HepG2 (cell line): ENCODE results near the gene RGS6.

Source experiments
- ATF3 ChIP-seq: sonication (generic); formaldehyde crosslinking; IDR thresholded peaks from 2 replicates; pipeline ENCODE4 v1.4.0; 2020; ENCODE audit warnings: missing genetic modification reagents
- BATF2 ChIP-seq: sonication (generic); formaldehyde crosslinking; IDR thresholded peaks from 2 replicates; pipeline ENCODE4 v1.8.0; 2022; ENCODE audit warnings: mild to moderate bottlenecking, missing genetic modification reagents, moderate library complexity
- EZH2 ChIP-seq: conservative IDR thresholded peaks from 2 replicates; pipeline ENCODE4 v1.6.1; 2012; ENCODE audit warnings: mild to moderate bottlenecking, low read depth, low read length, moderate library complexity
- HMGA1 ChIP-seq: sonication (generic); formaldehyde crosslinking; conservative IDR thresholded peaks from 2 replicates; pipeline ENCODE4 v1.4.0; 2020; ENCODE audit warnings: missing genetic modification reagents
- HNRNPH1 ChIP-seq: fragments of 200-400 bp; formaldehyde crosslinking; optimal IDR thresholded peaks from 2 replicates; pipeline ENCODE3; 2017; ENCODE audit warnings: mild to moderate bottlenecking, low read depth, low read length
- MYC ChIP-seq: sonication (generic); formaldehyde crosslinking; IDR thresholded peaks from 2 replicates; pipeline ENCODE4 v1.9.0; 2021; ENCODE audit warnings: missing genetic modification reagents, borderline replicate concordance
- REST ChIP-seq, 2 experiments: IDR thresholded peaks; 2 replicates each; pipeline ENCODE4 v1.6.1; 2011 to 2012; ENCODE audit warnings: low read length in 2 of 2, borderline replicate concordance in 1 of 2, low read depth in 1 of 2, mild to moderate bottlenecking in 1 of 2, moderate library complexity in 1 of 2
- TAF1 ChIP-seq: sonication (generic); formaldehyde crosslinking; IDR thresholded peaks from 2 replicates; pipeline ENCODE4 v1.4.0; 2020; ENCODE audit warnings: missing genetic modification reagents
- ZBTB33 ChIP-seq: sonication (generic); formaldehyde crosslinking; IDR thresholded peaks from 2 replicates; pipeline ENCODE4 v1.4.0; 2020; ENCODE audit warnings: missing genetic modification reagents
- ZNF512 ChIP-seq: sonication (generic); formaldehyde crosslinking; IDR thresholded peaks from 2 replicates; pipeline ENCODE4 v1.4.0; 2020; ENCODE audit warnings: mild to moderate bottlenecking, missing genetic modification reagents
- ZNF558 ChIP-seq: sonication (generic); formaldehyde crosslinking; IDR thresholded peaks from 2 replicates; pipeline ENCODE4 v1.9.0; 2022; ENCODE audit warnings: mild to moderate bottlenecking, missing genetic modification reagents, borderline replicate concordance
- ZNF724P ChIP-seq: sonication (generic); formaldehyde crosslinking; IDR thresholded peaks from 2 replicates; pipeline ENCODE4 v1.8.0; 2022; ENCODE audit warnings: missing genetic modification reagents, borderline replicate concordance
- ZNF788 ChIP-seq: sonication (generic); formaldehyde crosslinking; IDR thresholded peaks from 2 replicates; pipeline ENCODE4 v1.5.0; 2020; ENCODE audit warnings: mild to moderate bottlenecking, missing genetic modification reagents, borderline replicate concordance
- ZSCAN30 ChIP-seq: sonication (generic); formaldehyde crosslinking; IDR thresholded peaks from 2 replicates; pipeline ENCODE4 v1.5.0; 2020; ENCODE audit warnings: mild to moderate bottlenecking, missing genetic modification reagents

- TF ChIP-seq ATF3: no peak
- TF ChIP-seq EZH2: no peak
- TF ChIP-seq HNRNPH1: no peak
- TF ChIP-seq HMGA1 (CRISPR knock-in tag): no peak
- no peak for TF ChIP-seq MYC (CRISPR knock-in tag)
- no peak for TF ChIP-seq ZNF558
- no peak for TF ChIP-seq ZSCAN30 (CRISPR knock-in tag)
- no peak for TF ChIP-seq ZNF724P
- TF ChIP-seq ZNF788: no peak
- TF ChIP-seq BATF2 (CRISPR knock-in tag): no peak
- TF ChIP-seq REST (IDR thresholded peaks at IDR 0.05; ENCODE audit: borderline replicate concordance in 1 of 2, low read depth in 1 of 2, low read length in 2 of 2): no peak
- TF ChIP-seq TAF1 (CRISPR knock-in tag): no peak
- no peak for TF ChIP-seq ZNF512 (CRISPR knock-in tag)
- TF ChIP-seq ZBTB33 (CRISPR knock-in tag): no peak
Measured at GRCh38 chr14:72573725-72574417, 641.6 kb downstream of the RGS6 start.
